Stimulated activated effector memory CD8-positive, alpha-beta T cell treated with anti-CD3 and anti-CD28 coated beads, Interleukin-12 subunit alpha, Interleukin-12 subunit beta, amount 100 ng/mL, for 72 hours (primary cell): Measurements from ENCODE around the gene IGSF1.

Experiments
- ATAC-seq: fragments of 150-1000 bp; cut with Tn5 transposase; 2 replicates; pipeline ENCODE4 v1.10.0; 2021
- DNase-seq, 2 donors: peaks; one replicate each; pipeline ENCODE4 v3.0.0; 2021 to 2022; ENCODE audit warnings: low spot score in 2 of 2
- H3K27ac Mint-ChIP-seq: one replicate; pipeline ENCODE4 v1.8.0; 2022; ENCODE audit warnings: mild to moderate bottlenecking, mixed read lengths
- H3K36me3 Mint-ChIP-seq: one replicate; pipeline ENCODE4 v1.8.0; 2022; ENCODE audit warnings: mild to moderate bottlenecking, mixed read lengths
- H3K4me1 Mint-ChIP-seq: one replicate; pipeline ENCODE4 v1.8.0; 2022; ENCODE audit warnings: mixed read lengths
- H3K4me3 Mint-ChIP-seq: one replicate; pipeline ENCODE4 v1.8.0; 2022; ENCODE audit warnings: mild to moderate bottlenecking, mixed read lengths
- H3K9me3 Mint-ChIP-seq: one replicate; pipeline ENCODE4 v1.8.0; 2022; ENCODE audit warnings: mixed read lengths

The IGSF1 gene

DNA sequence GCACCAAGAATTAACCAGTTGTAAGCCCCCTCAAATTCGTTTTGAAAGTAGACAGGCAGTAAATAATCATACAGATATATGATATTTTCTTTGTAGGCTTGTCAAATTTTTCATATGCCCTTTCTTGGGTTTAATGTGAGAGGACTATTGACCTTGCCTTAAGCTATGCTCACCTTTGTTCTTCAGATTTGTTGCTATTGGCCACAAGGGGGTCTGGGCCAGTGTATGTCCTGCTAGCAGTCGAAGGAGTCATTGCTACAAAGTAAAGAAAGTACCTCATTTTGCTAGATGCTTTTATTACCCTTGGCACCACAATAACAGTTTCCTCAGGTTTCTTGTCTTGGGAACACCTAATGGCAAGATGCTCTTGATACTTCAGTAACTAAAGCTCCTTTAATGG is 51.7 kb downstream of the IGSF1 start:
- Mint-ChIP-seq H3K4me1 (no peaks in the 10 kb centered on the region), H3K4me3 (no peak overlapping the region), H3K9me3 (no peaks in the 10 kb centered on the region), H3K36me3 (no peaks in the 10 kb centered on the region), H3K27ac (no peak overlapping the region)
- ATAC-seq: no peak
- no peak for DNase-seq

DNA sequence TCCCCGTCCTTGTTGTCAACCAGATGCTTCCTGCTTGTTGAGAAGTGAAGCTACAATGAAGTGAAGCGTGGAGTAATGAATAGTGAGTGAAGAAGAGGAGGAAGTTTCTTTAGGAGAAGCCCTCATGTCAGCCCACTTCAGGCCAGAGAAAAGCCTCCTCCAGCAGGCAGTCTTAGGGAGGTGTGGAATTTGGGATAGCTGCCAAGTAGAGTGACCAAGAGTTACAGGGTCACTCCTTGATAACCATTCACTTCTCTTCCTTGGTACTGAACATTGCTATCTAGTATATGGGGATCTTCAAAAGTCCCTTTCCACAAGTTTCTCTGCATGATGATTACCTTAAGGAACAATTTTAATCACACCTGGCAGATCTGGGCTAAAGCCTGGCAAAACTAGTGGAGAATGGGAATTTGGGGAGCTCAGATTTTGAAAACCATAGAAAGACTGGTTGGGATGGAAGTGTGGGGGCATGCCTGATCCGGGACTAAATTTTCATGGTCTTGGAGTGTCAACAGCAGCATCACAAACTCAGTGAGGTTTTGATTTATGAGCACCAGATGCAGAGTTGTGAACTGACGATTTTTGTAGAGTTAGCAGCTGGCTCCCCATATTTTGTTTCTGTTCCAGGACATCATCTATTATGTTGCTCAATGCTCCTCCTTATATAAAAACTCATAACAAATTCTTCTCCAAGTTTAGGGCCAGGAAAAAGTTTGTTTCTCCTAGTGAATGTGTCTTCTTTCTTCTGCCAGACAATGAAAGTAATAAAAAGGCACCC is 53.1 kb downstream of the IGSF1 start:
- no peak overlapping the region for H3K4me3 Mint-ChIP-seq
- DNase-seq (no peak), ATAC-seq (no peak)
- no peak overlapping the region for H3K27ac Mint-ChIP-seq
- H3K4me1 Mint-ChIP-seq: no peaks in the 10 kb centered on the region
- no peaks in the 10 kb centered on the region for H3K36me3 Mint-ChIP-seq
- no peaks in the 10 kb centered on the region for H3K9me3 Mint-ChIP-seq

GRCh38 chrX:131227608-131228007 is 61.5 kb downstream of the IGSF1 start:
- DNase-seq: no peak
- Mint-ChIP-seq H3K4me1 (no peaks in the 10 kb centered on the region), H3K36me3 (no peaks in the 10 kb centered on the region), H3K4me3 (no peak overlapping the region), H3K9me3 (no peaks in the 10 kb centered on the region), H3K27ac (no peak overlapping the region)
- ATAC-seq: no peak

- no peak for DNase-seq
- Mint-ChIP-seq H3K27ac (no peak overlapping the region), H3K4me3 (no peak overlapping the region), H3K9me3 (no peaks in the 10 kb centered on the region), H3K4me1 (no peaks in the 10 kb centered on the region), H3K36me3 (no peaks in the 10 kb centered on the region)
- no peak for ATAC-seq
These were observed 62.5 kb downstream of the IGSF1 start for GRCh38 chrX:131226591-131226990.

GRCh38 chrX:131225078-131225477 is 64.0 kb downstream of the IGSF1 start:
- no peak overlapping the region for H3K4me3 Mint-ChIP-seq

More at GRCh38 chrX:131225078-131225477, 64.0 kb downstream of the IGSF1 start:
- no peaks in the 10 kb centered on the region for H3K9me3 Mint-ChIP-seq
- no peak overlapping the region for H3K27ac Mint-ChIP-seq
- H3K36me3 Mint-ChIP-seq: no peaks in the 10 kb centered on the region
- H3K4me1 Mint-ChIP-seq: no peaks in the 10 kb centered on the region
- ATAC-seq: no peak
- no peak for DNase-seq
